SK-N-SH treated with all-trans-retinoic acid at 6 μM for 48 hours (cell line): ENCODE measurements around the gene DNAH2.

Experiments
- ATAC-seq: fragments of 200-7000 bp; cut with Tn5 transposase; 3 replicates; pipeline ENCODE4 v1.9.1; 2020; ENCODE audit warnings: mild to moderate bottlenecking, moderate library complexity
- ARNTL ChIP-seq: fragments of 450-650 bp; formaldehyde crosslinking; IDR thresholded peaks from 2 replicates; pipeline ENCODE4 v1.5.0; 2020; ENCODE audit warnings: low read depth, mild to moderate bottlenecking, moderate library complexity, borderline replicate concordance
- BACH2 ChIP-seq: fragments of 250-450 bp; sonication (Bioruptor Pico); IDR thresholded peaks from 2 replicates; pipeline ENCODE4 v1.9.0; 2021; ENCODE audit warnings: mild to moderate bottlenecking, borderline replicate concordance
- CREB5 ChIP-seq: fragments of 250-450 bp; sonication (Bioruptor Pico); IDR thresholded peaks from 2 replicates; pipeline ENCODE4 v1.5.1; 2020; ENCODE audit warnings: low read depth, mild to moderate bottlenecking, moderate library complexity
- CSDC2 ChIP-seq: fragments of 250-450 bp; sonication (Bioruptor Pico); IDR thresholded peaks from 2 replicates; pipeline ENCODE4 v1.5.0; 2020; ENCODE audit warnings: mild to moderate bottlenecking, moderate library complexity
- ESRRG ChIP-seq: fragments of 250-450 bp; sonication (Bioruptor Pico); IDR thresholded peaks from 2 replicates; pipeline ENCODE4 v1.6.1; 2021; ENCODE audit warnings: mild to moderate bottlenecking
- GLIS3 ChIP-seq: fragments of 250-450 bp; sonication (Bioruptor Pico); IDR thresholded peaks from 2 replicates; pipeline ENCODE4 v1.5.0; 2020; ENCODE audit warnings: mild to moderate bottlenecking, moderate library complexity
- PPARA ChIP-seq: fragments of 250-450 bp; sonication (Bioruptor Pico); IDR thresholded peaks from 2 replicates; pipeline ENCODE4 v1.5.0; 2020; ENCODE audit warnings: mild to moderate bottlenecking, borderline replicate concordance
- SNAI2 ChIP-seq: fragments of 250-450 bp; sonication (Bioruptor Pico); IDR thresholded peaks from 2 replicates; pipeline ENCODE4 v1.5.0; 2020; ENCODE audit warnings: mild to moderate bottlenecking, moderate library complexity
- TOX ChIP-seq: fragments of 250-450 bp; sonication (Bioruptor Pico); IDR thresholded peaks from 2 replicates; pipeline ENCODE4 v1.8.0; 2021; ENCODE audit warnings: mild to moderate bottlenecking, moderate library complexity, borderline replicate concordance
- ZC3H10 ChIP-seq: fragments of 250-450 bp; sonication (Bioruptor Pico); IDR thresholded peaks from 2 replicates; pipeline ENCODE4 v1.5.1; 2021; ENCODE audit warnings: mild to moderate bottlenecking, moderate library complexity
- ZFP3 ChIP-seq: fragments of 250-450 bp; sonication (Bioruptor Pico); IDR thresholded peaks from 2 replicates; pipeline ENCODE4 v1.5.0; 2020; ENCODE audit warnings: mild to moderate bottlenecking, moderate library complexity
- ZFP30 ChIP-seq: fragments of 450-650 bp; formaldehyde crosslinking; IDR thresholded peaks from 2 replicates; pipeline ENCODE4 v1.5.0; 2022; ENCODE audit warnings: mild to moderate bottlenecking, moderate library complexity
- ZNF565 ChIP-seq: fragments of 450-650 bp; formaldehyde crosslinking; conservative IDR thresholded peaks from 2 replicates; pipeline ENCODE4 v1.5.0; 2020; ENCODE audit warnings: low read depth, mild to moderate bottlenecking, moderate library complexity
- ZNF70 ChIP-seq: fragments of 450-650 bp; formaldehyde crosslinking; IDR thresholded peaks from 2 replicates; pipeline ENCODE4 v1.5.0; 2020; ENCODE audit warnings: mild to moderate bottlenecking, moderate library complexity
- ZNF8 ChIP-seq: fragments of 450-650 bp; formaldehyde crosslinking; IDR thresholded peaks from 2 replicates; pipeline ENCODE4 v1.5.0; 2020; ENCODE audit warnings: mild to moderate bottlenecking, moderate library complexity
- TF ChIP-seq, protein P1 (sequence below): fragments of 250-450 bp; sonication (Bioruptor Pico); IDR thresholded peaks from 2 replicates; pipeline ENCODE4 v1.5.1; 2021; ENCODE audit warnings: mild to moderate bottlenecking, moderate library complexity
- TF ChIP-seq, protein P2 (sequence below): fragments of 250-450 bp; sonication (Bioruptor Pico); IDR thresholded peaks from 2 replicates; pipeline ENCODE4 v1.5.0; 2020; ENCODE audit warnings: mild to moderate bottlenecking, moderate library complexity
- TF ChIP-seq, protein P3 (sequence below): fragments of 250-450 bp; sonication (Bioruptor Pico); IDR thresholded peaks from 2 replicates; pipeline ENCODE4 v1.8.0; 2021; ENCODE audit warnings: low read depth, mild to moderate bottlenecking, moderate library complexity, borderline replicate concordance
- TF ChIP-seq, protein P4 (sequence below): fragments of 250-450 bp; sonication (Bioruptor Pico); IDR thresholded peaks from 2 replicates; pipeline ENCODE4 v1.8.0; 2020; ENCODE audit warnings: mild to moderate bottlenecking, moderate library complexity, borderline replicate concordance

The DNAH2 gene

DNA sequence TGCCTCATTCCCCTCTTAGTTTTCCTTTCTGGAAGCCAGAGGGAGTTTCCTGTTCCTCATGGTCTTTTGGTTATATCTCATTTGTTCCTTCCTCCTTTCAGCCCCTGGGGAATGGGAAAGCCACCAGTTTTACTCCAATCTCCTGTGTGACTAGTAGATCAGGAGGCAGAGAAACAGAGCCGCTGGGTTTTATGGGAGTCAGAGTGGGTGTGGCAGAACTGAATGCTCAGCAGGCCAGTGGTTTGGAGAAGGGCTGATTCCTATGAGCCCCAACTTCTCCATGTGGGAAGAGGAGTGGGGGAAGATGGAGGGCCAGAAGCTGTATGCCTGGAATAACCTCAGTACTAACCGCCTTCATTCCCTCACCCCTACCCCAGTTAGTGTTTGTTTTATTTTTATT lies 4.1 kb downstream of the DNAH2 start (continued):
- TF ChIP-seq SNAI2 (CRISPR knock-in tag) (no peak), ZNF8 (CRISPR knock-in tag) (no peak), CSDC2 (no peak), GLIS3 (CRISPR knock-in tag) (no peak), TOX (no peak), PPARA (no peak)
- TF ChIP-seq, protein P1, sequence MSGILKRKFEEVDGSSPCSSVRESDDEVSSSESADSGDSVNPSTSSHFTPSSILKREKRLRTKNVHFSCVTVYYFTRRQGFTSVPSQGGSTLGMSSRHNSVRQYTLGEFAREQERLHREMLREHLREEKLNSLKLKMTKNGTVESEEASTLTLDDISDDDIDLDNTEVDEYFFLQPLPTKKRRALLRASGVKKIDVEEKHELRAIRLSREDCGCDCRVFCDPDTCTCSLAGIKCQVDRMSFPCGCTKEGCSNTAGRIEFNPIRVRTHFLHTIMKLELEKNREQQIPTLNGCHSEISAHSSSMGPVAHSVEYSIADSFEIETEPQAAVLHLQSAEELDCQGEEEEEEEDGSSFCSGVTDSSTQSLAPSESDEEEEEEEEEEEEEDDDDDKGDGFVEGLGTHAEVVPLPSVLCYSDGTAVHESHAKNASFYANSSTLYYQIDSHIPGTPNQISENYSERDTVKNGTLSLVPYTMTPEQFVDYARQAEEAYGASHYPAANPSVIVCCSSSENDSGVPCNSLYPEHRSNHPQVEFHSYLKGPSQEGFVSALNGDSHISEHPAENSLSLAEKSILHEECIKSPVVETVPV (CRISPR knock-in tag): no peak
- TF ChIP-seq, protein P2, sequence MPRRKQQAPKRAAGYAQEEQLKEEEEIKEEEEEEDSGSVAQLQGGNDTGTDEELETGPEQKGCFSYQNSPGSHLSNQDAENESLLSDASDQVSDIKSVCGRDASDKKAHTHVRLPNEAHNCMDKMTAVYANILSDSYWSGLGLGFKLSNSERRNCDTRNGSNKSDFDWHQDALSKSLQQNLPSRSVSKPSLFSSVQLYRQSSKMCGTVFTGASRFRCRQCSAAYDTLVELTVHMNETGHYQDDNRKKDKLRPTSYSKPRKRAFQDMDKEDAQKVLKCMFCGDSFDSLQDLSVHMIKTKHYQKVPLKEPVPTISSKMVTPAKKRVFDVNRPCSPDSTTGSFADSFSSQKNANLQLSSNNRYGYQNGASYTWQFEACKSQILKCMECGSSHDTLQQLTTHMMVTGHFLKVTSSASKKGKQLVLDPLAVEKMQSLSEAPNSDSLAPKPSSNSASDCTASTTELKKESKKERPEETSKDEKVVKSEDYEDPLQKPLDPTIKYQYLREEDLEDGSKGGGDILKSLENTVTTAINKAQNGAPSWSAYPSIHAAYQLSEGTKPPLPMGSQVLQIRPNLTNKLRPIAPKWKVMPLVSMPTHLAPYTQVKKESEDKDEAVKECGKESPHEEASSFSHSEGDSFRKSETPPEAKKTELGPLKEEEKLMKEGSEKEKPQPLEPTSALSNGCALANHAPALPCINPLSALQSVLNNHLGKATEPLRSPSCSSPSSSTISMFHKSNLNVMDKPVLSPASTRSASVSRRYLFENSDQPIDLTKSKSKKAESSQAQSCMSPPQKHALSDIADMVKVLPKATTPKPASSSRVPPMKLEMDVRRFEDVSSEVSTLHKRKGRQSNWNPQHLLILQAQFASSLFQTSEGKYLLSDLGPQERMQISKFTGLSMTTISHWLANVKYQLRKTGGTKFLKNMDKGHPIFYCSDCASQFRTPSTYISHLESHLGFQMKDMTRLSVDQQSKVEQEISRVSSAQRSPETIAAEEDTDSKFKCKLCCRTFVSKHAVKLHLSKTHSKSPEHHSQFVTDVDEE (CRISPR knock-in tag): no peak

DNA sequence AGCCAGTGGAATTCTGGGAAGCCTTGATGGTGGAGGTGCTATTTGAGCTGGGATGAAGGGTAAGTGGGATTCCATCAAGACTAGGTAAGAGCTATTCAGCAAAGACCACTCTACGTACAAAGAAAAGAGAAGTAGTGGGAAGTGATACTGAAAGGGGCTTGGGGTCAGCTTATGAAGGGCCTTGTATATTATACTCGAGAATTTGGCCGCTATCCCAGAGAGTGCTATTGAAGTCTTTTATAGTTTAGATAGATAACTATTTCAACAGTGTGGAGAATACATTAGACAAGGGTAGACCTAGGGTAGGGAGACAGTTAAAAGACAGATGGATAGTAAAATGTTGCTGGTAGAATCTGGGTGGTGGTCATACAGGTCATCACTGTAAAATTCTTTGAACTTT lies 10.3 kb downstream of the DNAH2 start:
- TF ChIP-seq BACH2: no peak
- TF ChIP-seq ZNF70 (CRISPR knock-in tag): no peak
- TF ChIP-seq ZNF565 (CRISPR knock-in tag): no peak
- TF ChIP-seq ZC3H10: no peak
- TF ChIP-seq, protein P2 (CRISPR knock-in tag): no peak
- TF ChIP-seq, protein P3, sequence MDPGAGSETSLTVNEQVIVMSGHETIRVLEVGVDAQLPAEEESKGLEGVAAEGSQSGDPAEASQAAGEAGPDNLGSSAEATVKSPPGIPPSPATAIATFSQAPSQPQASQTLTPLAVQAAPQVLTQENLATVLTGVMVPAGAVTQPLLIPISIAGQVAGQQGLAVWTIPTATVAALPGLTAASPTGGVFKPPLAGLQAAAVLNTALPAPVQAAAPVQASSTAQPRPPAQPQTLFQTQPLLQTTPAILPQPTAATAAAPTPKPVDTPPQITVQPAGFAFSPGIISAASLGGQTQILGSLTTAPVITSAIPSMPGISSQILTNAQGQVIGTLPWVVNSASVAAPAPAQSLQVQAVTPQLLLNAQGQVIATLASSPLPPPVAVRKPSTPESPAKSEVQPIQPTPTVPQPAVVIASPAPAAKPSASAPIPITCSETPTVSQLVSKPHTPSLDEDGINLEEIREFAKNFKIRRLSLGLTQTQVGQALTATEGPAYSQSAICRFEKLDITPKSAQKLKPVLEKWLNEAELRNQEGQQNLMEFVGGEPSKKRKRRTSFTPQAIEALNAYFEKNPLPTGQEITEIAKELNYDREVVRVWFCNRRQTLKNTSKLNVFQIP (CRISPR knock-in tag): no peak
- no peak for TF ChIP-seq SNAI2 (CRISPR knock-in tag)
- no peak for TF ChIP-seq ARNTL (CRISPR knock-in tag)
- TF ChIP-seq ZFP3 (CRISPR knock-in tag): no peak
- no peak for TF ChIP-seq ZFP30 (CRISPR knock-in tag)
- TF ChIP-seq, protein P4, sequence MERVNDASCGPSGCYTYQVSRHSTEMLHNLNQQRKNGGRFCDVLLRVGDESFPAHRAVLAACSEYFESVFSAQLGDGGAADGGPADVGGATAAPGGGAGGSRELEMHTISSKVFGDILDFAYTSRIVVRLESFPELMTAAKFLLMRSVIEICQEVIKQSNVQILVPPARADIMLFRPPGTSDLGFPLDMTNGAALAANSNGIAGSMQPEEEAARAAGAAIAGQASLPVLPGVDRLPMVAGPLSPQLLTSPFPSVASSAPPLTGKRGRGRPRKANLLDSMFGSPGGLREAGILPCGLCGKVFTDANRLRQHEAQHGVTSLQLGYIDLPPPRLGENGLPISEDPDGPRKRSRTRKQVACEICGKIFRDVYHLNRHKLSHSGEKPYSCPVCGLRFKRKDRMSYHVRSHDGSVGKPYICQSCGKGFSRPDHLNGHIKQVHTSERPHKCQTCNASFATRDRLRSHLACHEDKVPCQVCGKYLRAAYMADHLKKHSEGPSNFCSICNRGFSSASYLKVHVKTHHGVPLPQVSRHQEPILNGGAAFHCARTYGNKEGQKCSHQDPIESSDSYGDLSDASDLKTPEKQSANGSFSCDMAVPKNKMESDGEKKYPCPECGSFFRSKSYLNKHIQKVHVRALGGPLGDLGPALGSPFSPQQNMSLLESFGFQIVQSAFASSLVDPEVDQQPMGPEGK (CRISPR knock-in tag): no peak
- no peak for TF ChIP-seq PPARA
- TF ChIP-seq CREB5 (CRISPR knock-in tag): no peak
- TF ChIP-seq, protein P1 (CRISPR knock-in tag): no peak
- no peak for TF ChIP-seq GLIS3 (CRISPR knock-in tag)
- no peak for TF ChIP-seq ESRRG (CRISPR knock-in tag)
- ATAC-seq: no peak
